Inferior parietal cortex (tissue), 1 donor: Measurements from ENCODE around the gene OLR1.

Experiments
- DNase-seq: peaks from one replicate; pipeline ENCODE4 v3.0.0-alpha.2; 2016; ENCODE audit errors: extremely low spot score

OLR1 gene

GRCh38 chr12:10153271-10154144, 18.4 kb downstream of the OLR1 start:
- peak; percentile 88 for DNase-seq

GRCh38 chr12:10151621-10152020, 20.3 kb downstream of the OLR1 start:
- no peak for DNase-seq

GRCh38 chr12:10147714-10148403, 24.1 kb downstream of the OLR1 start:
- no peak for DNase-seq

- DNase-seq = no peak
These were observed 28.8 kb downstream of the OLR1 start for GRCh38 chr12:10142976-10143589.

- DNase-seq = peak; percentile 72
These were observed 31.9 kb downstream of the OLR1 start for GRCh38 chr12:10140001-10140400.

- DNase-seq = no peak
These were observed 35.2 kb downstream of the OLR1 start for GRCh38 chr12:10136637-10137205.

- no peak for DNase-seq
These were observed 36.8 kb downstream of the OLR1 start for GRCh38 chr12:10135126-10135525.

- DNase-seq = no peak
These were observed 39.0 kb downstream of the OLR1 start for GRCh38 chr12:10132850-10133370.

GRCh38 chr12:10131111-10131690, 40.7 kb downstream of the OLR1 start:
- DNase-seq = no peak

- no peak for DNase-seq
These were observed 41.9 kb downstream of the OLR1 start, which contains the start of gene CLEC7A for GRCh38 chr12:10130042-10130441. Gene CLEC7A (minus strand): TSS chr12:10130199. CDS start chr12:10130082, 117 bp downstream.

GRCh38 chr12:10128687-10129086, 43.2 kb downstream of the OLR1 start:
- DNase-seq = no peak

GRCh38 chr12:10126413-10126812, 45.5 kb downstream of the OLR1 start:
- no peak for DNase-seq

GRCh38 chr12:10122689-10123088, 49.2 kb downstream of the OLR1 start:
- no peak for DNase-seq

GRCh38 chr12:10121278-10121677, 50.7 kb downstream of the OLR1 start:
- DNase-seq = no peak

GRCh38 chr12:10119066-10119465, 52.9 kb downstream of the OLR1 start:
- no peak for DNase-seq

- no peak for DNase-seq
These were observed 56.0 kb downstream of the OLR1 start for GRCh38 chr12:10115890-10116289.

GRCh38 chr12:10115311-10115710, 56.6 kb downstream of the OLR1 start:
- DNase-seq = no peak

GRCh38 chr12:10113920-10114319, 58.0 kb downstream of the OLR1 start:
- DNase-seq = no peak

- DNase-seq = no peak
These were observed 58.9 kb downstream of the OLR1 start for GRCh38 chr12:10113075-10113474.

- DNase-seq = no peak
These were observed 60.5 kb downstream of the OLR1 start for GRCh38 chr12:10111451-10111850.

GRCh38 chr12:10110256-10110844, 61.6 kb downstream of the OLR1 start:
- no peak for DNase-seq
